ENCODE data around the gene ABHD4.

DNA sequence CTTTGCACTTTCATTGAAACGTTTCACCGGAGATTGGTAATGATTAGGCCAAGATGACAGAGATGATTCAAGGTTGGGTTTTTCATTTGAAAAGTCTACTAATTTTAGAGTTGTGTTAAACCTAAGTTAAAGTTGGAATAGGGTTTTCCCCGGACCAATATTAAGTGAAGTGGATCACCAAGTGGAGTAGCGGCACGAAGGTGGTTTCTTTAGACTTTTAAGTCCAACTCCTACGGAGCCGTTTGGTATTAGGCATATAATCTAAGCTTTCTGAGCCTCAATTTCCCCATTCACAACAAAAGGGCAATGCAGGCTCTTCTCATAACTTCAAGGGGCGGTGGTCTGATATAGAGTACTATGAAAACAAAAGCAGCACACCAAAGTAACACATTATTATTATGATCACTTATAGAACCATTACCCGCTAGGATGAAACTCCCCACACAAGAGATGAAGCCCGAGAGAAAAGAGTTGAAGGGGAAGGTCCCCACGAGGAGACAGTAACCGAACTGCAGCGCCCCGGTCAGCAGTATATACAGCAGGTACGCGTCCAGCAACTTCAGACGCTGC, 9.5 kb upstream of the ABHD4 start:
- TF ChIP-seq, protein P1, sequence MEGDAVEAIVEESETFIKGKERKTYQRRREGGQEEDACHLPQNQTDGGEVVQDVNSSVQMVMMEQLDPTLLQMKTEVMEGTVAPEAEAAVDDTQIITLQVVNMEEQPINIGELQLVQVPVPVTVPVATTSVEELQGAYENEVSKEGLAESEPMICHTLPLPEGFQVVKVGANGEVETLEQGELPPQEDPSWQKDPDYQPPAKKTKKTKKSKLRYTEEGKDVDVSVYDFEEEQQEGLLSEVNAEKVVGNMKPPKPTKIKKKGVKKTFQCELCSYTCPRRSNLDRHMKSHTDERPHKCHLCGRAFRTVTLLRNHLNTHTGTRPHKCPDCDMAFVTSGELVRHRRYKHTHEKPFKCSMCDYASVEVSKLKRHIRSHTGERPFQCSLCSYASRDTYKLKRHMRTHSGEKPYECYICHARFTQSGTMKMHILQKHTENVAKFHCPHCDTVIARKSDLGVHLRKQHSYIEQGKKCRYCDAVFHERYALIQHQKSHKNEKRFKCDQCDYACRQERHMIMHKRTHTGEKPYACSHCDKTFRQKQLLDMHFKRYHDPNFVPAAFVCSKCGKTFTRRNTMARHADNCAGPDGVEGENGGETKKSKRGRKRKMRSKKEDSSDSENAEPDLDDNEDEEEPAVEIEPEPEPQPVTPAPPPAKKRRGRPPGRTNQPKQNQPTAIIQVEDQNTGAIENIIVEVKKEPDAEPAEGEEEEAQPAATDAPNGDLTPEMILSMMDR (IDR thresholded peaks at IDR 0.05): no peak
- TF ChIP-seq EZH2 (IDR thresholded peaks at IDR 0.05; ENCODE audit: borderline replicate concordance, insufficient read depth, low read depth, low read length, poor library complexity, severe bottlenecking): no peak

Data from B cell (primary cell).